Right lobe of liver (tissue), 4 donors: ENCODE data around the gene SHISA6.

Experiments used
- CTCF ChIP-seq, 4 donors: fragments of 200-600 bp in 3 of 4; fragments of 450-650 bp in 1 of 4; IDR thresholded peaks; one replicate each; pipeline versions ENCODE4 v1.5.1 to v1.8.0; 2016 to 2022; ENCODE audit warnings: antibody characterized with exemption in 4 of 4, mild to moderate bottlenecking in 2 of 4
- POLR2A ChIP-seq: fragments of 450-650 bp; IDR thresholded peaks from one replicate; pipeline ENCODE4 v1.6.1; 2017; ENCODE audit warnings: antibody characterized with exemption, mild to moderate bottlenecking
- donor health status: DM: no; HTN: no; CAD: no.
- donor health status: DM: no; HTN: no; CAD: no.
- donor health status: DM: no; HTN: yes; CAD: no.

DNA sequence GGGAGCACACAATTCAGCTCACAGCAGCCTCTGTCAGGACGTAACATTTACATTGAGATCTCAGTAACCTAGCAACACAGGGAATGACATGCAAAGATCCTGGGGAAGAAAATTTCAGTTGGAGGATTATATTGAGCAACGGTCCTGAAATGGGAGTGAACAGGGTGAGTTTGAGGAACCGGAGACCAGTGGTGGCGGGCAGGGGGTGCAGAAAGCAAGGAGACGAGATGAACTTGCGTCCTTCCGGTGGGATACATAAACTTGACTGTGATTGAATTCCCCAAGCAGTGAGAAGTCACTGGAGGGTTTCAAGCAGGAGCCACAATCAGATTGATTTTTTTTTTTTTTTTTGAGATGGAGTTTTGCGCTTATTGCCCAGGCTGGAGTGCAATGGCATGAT, 51.5 kb downstream of the SHISA6 start:
- TF ChIP-seq CTCF (IDR thresholded peaks at IDR 0.05) (no peak), POLR2A (no peak)
